ENCODE data around the gene MAGI2. TPM values are rescaled to one million over a fixed set of nuclear protein-coding genes. Genes with fewer than 3 reads are reported as not detected.

The MAGI2 gene
- total RNA-seq, 1 experiment from 2014 or later = 14.3 TPM

DNA sequence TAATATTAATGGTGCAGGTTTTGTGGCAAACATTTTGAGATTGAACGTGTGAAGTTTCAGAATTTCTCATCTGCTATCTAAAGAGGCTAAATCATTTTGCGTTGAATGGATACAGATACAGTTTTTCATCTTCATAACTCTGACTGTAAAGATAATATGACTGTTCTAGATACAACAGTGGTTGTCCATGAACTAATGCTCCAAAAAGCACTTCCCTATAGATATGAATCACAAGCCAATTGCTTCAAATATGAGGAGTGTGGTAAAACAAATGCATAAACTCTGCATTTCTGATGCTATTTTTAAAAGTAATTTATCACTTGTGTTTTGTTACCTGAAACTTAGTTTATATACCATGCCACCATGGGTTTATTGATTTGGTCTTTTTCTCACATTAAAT is 750.1 kb downstream of the MAGI2 start:
- H3K27ac Mint-ChIP-seq = no peak overlapping the region
- H3K56ac ChIP-seq (ENCODE audit: insufficient read length, low read depth, low read length) = no peak overlapping the region
- H3K79me1 ChIP-seq (ENCODE audit: insufficient read depth, low read depth, low read length, poor library complexity, severe bottlenecking) = no peaks in the 10 kb centered on the region
- no peak overlapping the region for H3K4me2 ChIP-seq (ENCODE audit: insufficient read depth, insufficient read length, low read length)
- H3K9me3 Mint-ChIP-seq = peaks cover 0 to 7% of the 10 kb centered on the region in 2 experiments; a peak in 2 of 5 replicates
- H2BK20ac ChIP-seq (ENCODE audit: low read depth, low read length, poor library complexity, severe bottlenecking) = no peak overlapping the region
- no peak overlapping the region for H3K4ac ChIP-seq (ENCODE audit: low read depth, low read length)
- no peaks in the 10 kb centered on the region for H3K79me2 ChIP-seq (ENCODE audit: insufficient read depth, low read length)
- H3K4me3 Mint-ChIP-seq = no peak overlapping the region
- H4K5ac ChIP-seq (ENCODE audit: insufficient read length, low read depth, low read length) = no peak overlapping the region
- H3K18ac ChIP-seq (ENCODE audit: insufficient read length, low read depth, low read length) = no peak overlapping the region
- H3K9ac ChIP-seq (ENCODE audit: extremely low read depth, insufficient read length, low read length) = no peak overlapping the region
- no peaks in the 10 kb centered on the region for H3K27me3 ChIP-seq (ENCODE audit: insufficient read depth, low read length)
- H3K4me1 ChIP-seq (ENCODE audit: insufficient read depth, low read length) = no peaks in the 10 kb centered on the region; the same call in 1 of the 2 replicates
- no peaks in the 10 kb centered on the region for H3K9me3 ChIP-seq (ENCODE audit: control insufficient read depth, low read depth, low read length)
- H2BK15ac ChIP-seq (ENCODE audit: low read depth, low read length) = no peak overlapping the region
- H4K8ac ChIP-seq (replicated peaks; ENCODE audit: insufficient read length, low read depth, low read length) = no peak overlapping the region
- no peak overlapping the region for H2BK5ac ChIP-seq (ENCODE audit: insufficient read length, low read length)
- no peak overlapping the region for H2BK12ac ChIP-seq (ENCODE audit: insufficient read length, low read depth, low read length)
- no peak overlapping the region for H2AFZ ChIP-seq (ENCODE audit: low read length)
- no peak overlapping the region for H2AK5ac ChIP-seq (ENCODE audit: insufficient read length, low read length)
- H3K14ac ChIP-seq (ENCODE audit: insufficient read depth, low read length) = no peak overlapping the region
- DNase-seq = no peak
- no peak overlapping the region for H2BK120ac ChIP-seq (ENCODE audit: low read depth, low read length, poor library complexity, severe bottlenecking)
- WGBS (ENCODE audit: extremely low coverage, insufficient read length, low lambda C conversion rate) = no CpG with 5 or more reads among the region's 2 CpGs
- no peaks in the 10 kb centered on the region for H3K23me2 ChIP-seq (ENCODE audit: insufficient read length, low read depth, low read length, poor library complexity, severe bottlenecking)
- H3K4me1 Mint-ChIP-seq = peaks cover 4% of the 10 kb centered on the region in 2 experiments
- TF ChIP-seq, protein P1, sequence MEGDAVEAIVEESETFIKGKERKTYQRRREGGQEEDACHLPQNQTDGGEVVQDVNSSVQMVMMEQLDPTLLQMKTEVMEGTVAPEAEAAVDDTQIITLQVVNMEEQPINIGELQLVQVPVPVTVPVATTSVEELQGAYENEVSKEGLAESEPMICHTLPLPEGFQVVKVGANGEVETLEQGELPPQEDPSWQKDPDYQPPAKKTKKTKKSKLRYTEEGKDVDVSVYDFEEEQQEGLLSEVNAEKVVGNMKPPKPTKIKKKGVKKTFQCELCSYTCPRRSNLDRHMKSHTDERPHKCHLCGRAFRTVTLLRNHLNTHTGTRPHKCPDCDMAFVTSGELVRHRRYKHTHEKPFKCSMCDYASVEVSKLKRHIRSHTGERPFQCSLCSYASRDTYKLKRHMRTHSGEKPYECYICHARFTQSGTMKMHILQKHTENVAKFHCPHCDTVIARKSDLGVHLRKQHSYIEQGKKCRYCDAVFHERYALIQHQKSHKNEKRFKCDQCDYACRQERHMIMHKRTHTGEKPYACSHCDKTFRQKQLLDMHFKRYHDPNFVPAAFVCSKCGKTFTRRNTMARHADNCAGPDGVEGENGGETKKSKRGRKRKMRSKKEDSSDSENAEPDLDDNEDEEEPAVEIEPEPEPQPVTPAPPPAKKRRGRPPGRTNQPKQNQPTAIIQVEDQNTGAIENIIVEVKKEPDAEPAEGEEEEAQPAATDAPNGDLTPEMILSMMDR (conservative IDR thresholded peaks at IDR 0.05) = no peak
- no peak overlapping the region for H3K23ac ChIP-seq (ENCODE audit: insufficient read length, low read depth, low read length)
- no peak overlapping the region for H4K91ac ChIP-seq (ENCODE audit: insufficient read length, low read depth, low read length)
- H4K20me1 ChIP-seq (ENCODE audit: control insufficient read depth, insufficient read depth, insufficient read length) = no peaks in the 10 kb centered on the region
- H3K27me3 Mint-ChIP-seq (ENCODE audit: low read depth) = no peaks in the 10 kb centered on the region
- no peak overlapping the region for H3K27ac ChIP-seq (ENCODE audit: insufficient read length, low read depth, low read length)
- H3T11ph ChIP-seq (ENCODE audit: low read length) = no peak overlapping the region
- H3K36me3 Mint-ChIP-seq (ENCODE audit: insufficient read depth in 1 of 3, low read depth in 3 of 3) = peaks cover 4 to 12% (median 4%) of the 10 kb centered on the region in 3 experiments; a peak in 5 of 7 replicates
